Measurements from ENCODE around the gene DSCAM. TPM values are rescaled to one million over a fixed set of nuclear protein-coding genes. Genes with fewer than 3 reads are reported as not detected.
A peak's percentile ranks its signal among the peaks of the same experiment; 100 is the strongest.

Gene DSCAM
- total and polyA plus RNA-seq, 12 donors = under 0.01 to 0.11 (median 0.07) TPM; not detected in 5

DNA sequence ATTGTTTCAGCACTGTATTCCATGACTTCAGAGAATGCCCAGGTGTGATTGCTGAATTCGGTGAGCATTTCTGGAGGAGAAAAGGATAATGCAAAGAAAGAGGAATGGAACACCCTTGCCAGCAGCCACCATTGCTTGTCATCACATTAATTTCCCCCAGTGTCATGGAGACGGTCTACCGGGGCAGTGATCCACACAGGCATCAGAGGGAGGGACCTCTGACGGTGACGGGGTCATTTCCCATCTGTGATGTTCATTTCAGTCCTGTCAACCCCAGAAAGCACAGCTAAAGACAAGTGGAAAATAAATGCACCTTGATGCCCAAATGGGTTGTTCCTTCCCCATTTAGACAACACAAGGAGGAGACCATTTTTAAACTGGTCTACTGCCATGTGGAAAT, 603.3 kb downstream of the DSCAM start:
- no peaks in the 10 kb centered on the region for H3K36me3 ChIP-seq (replicated peaks in 1 of 2)
- no peak overlapping the region for H3K27ac ChIP-seq
- H3K4me3 ChIP-seq = no peak overlapping the region
- intact Hi-C loops (cut with DNase I) = no loop called here
- 66 to 82% (median 72%) methylated on average over 5 of the region's 5 CpGs for WGBS, 4 donors
- H3K27me3 ChIP-seq = no peaks in the 10 kb centered on the region
- no peaks in the 10 kb centered on the region for H3K9me3 ChIP-seq (replicated peaks in 1 of 3)
- TF ChIP-seq, protein P1, sequence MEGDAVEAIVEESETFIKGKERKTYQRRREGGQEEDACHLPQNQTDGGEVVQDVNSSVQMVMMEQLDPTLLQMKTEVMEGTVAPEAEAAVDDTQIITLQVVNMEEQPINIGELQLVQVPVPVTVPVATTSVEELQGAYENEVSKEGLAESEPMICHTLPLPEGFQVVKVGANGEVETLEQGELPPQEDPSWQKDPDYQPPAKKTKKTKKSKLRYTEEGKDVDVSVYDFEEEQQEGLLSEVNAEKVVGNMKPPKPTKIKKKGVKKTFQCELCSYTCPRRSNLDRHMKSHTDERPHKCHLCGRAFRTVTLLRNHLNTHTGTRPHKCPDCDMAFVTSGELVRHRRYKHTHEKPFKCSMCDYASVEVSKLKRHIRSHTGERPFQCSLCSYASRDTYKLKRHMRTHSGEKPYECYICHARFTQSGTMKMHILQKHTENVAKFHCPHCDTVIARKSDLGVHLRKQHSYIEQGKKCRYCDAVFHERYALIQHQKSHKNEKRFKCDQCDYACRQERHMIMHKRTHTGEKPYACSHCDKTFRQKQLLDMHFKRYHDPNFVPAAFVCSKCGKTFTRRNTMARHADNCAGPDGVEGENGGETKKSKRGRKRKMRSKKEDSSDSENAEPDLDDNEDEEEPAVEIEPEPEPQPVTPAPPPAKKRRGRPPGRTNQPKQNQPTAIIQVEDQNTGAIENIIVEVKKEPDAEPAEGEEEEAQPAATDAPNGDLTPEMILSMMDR (IDR thresholded peaks at IDR 0.05) = no peak
- no peak for TF ChIP-seq POLR2A (IDR thresholded peaks at IDR 0.05)
- no peaks in the 10 kb centered on the region for H3K4me1 ChIP-seq (replicated peaks in 1 of 2)
- no peak for DNase-seq

DNA sequence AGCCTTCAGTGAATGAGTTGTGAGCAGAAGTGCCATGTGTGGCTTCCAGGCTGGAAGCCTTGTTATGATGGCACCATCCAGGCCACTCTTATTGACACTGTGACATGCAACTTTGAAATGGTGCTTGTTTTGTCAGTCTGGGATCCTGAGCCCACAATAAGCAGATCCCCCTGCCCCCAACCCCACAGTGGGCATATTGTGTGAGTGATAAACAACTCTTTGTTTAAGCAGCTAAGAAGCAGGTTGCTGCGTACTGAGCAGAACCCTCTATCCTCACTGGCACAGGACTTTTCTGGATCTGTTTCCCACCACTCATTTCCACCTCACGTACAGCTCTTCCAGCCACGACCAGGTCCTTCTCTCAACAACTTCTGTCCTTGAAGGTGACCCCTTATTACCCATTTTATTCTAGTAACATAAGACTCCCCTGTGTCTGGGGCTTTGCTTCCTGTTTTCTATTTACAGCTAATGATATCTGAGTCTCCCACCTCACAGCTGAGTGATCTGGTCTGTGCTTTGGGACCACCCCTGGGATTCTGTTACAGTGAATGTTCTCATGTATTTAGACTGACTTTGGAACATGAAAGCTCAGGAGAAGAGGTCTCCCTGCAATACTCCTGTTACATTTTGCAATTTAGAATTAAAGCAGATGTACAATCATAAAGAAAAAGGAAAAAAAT, 604.2 kb downstream of the DSCAM start:
- Histone ChIP-seq H3K27ac (no peak overlapping the region), H3K9me3 (replicated peaks in 1 of 3) (no peaks in the 10 kb centered on the region), H3K4me1 (replicated peaks in 1 of 2) (no peaks in the 10 kb centered on the region), H3K36me3 (replicated peaks in 1 of 2) (no peaks in the 10 kb centered on the region), H3K4me3 (no peak overlapping the region), H3K27me3 (no peaks in the 10 kb centered on the region)
- TF ChIP-seq, protein P1 (IDR thresholded peaks at IDR 0.05) = no peak
- TF ChIP-seq POLR2A (IDR thresholded peaks at IDR 0.05) = no peak
- intact Hi-C loops (cut with DNase I) = no loop called here
- WGBS, 4 donors = 58 to 75% (median 68%) methylated on average over 3 of the region's 3 CpGs
- DNase-seq = no peak

DNA sequence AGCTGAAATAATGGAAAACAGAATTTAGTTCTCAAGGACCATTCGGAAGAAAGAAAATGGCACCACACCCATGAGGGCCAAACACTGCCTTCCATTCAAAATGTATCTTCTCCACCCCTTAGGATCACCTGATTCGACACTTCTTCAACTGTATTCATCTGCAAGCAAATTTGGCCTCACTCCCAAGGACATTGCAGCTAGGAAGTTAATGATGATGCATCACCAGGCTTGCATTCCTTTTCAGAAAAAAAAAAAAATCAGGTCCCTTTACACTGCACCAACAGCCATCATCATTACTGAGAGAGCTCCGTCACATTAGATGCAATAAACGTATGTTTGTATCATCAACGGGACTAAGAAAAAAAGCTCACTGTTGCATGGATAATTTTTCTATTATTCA, 611.4 kb downstream of the DSCAM start:
- no peak overlapping the region for H3K27ac ChIP-seq
- WGBS, 4 donors = 40 to 60% (median 53%) methylated on average over 5 of the region's 5 CpGs
- H3K4me3 ChIP-seq = no peak overlapping the region
- H3K9me3 ChIP-seq (replicated peaks in 1 of 3) = no peaks in the 10 kb centered on the region
- H3K27me3 ChIP-seq = no peaks in the 10 kb centered on the region
- H3K4me1 ChIP-seq (replicated peaks in 1 of 2) = no peaks in the 10 kb centered on the region
- no peaks in the 10 kb centered on the region for H3K36me3 ChIP-seq (replicated peaks in 1 of 2)
- intact Hi-C loops (cut with DNase I) = no loop called here
- TF ChIP-seq, protein P1 (IDR thresholded peaks at IDR 0.05) = no peak
- TF ChIP-seq POLR2A (IDR thresholded peaks at IDR 0.05) = no peak
- peak in 5 of 7 donors; percentile 12 to 39 (median 38) for DNase-seq

DNA sequence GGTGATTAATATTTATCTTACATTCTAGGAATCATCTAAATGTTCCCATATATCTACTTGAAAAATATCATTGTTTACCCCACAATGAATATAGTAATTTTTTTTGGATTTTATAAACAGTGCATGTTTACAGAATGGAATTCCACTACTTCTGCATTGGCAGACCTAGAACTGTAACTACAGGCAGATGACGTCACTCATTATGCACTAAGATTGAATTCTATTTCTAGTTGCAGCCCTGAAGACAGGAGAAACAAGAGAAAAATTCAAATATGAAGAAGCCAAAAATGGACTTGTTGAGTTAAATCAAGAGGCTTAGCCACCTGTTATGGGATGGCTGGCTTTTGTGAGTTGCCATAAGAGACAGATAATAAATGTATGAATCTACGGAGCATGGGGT, 615.0 kb downstream of the DSCAM start:
- DNase-seq = no peak
- H3K27me3 ChIP-seq = no peaks in the 10 kb centered on the region
- intact Hi-C loops (cut with DNase I) = no loop called here
- no peak for TF ChIP-seq POLR2A (IDR thresholded peaks at IDR 0.05)
- TF ChIP-seq, protein P1 (IDR thresholded peaks at IDR 0.05) = no peak
- H3K4me3 ChIP-seq = no peak overlapping the region
- no peaks in the 10 kb centered on the region for H3K9me3 ChIP-seq (replicated peaks in 1 of 3)
- 83 to 90% (median 88%) methylated on average over 2 of the region's 2 CpGs for WGBS, 4 donors
- no peaks in the 10 kb centered on the region for H3K4me1 ChIP-seq (replicated peaks in 1 of 2)
- H3K27ac ChIP-seq = no peak overlapping the region
- no peaks in the 10 kb centered on the region for H3K36me3 ChIP-seq (replicated peaks in 1 of 2)
